D721Med (cell line): Measurements from ENCODE around the gene SH3RF2.

Source experiments
- DNase-seq: peaks from one replicate; pipeline ENCODE4 v3.0.0; 2011; ENCODE audit warnings: low spot score; ENCODE audit not compliant: insufficient read length
- FAIRE-seq: peaks from 2 replicates; lab custom pipeline; 2011; peaks lifted over from hg19 to GRCh38; lab: Jason Lieb, UNC
- TF ChIP-seq, protein P1 (sequence below): IDR thresholded peaks from 2 replicates; pipeline ENCODE4 v1.5.1; 2012; ENCODE audit warnings: mild to moderate bottlenecking, control low read depth; ENCODE audit not compliant: insufficient read depth; ENCODE audit errors: missing control alignments

The SH3RF2 gene

GRCh38 chr5:146026307-146027010, 90.1 kb downstream of the SH3RF2 start:
- TF ChIP-seq, protein P1, sequence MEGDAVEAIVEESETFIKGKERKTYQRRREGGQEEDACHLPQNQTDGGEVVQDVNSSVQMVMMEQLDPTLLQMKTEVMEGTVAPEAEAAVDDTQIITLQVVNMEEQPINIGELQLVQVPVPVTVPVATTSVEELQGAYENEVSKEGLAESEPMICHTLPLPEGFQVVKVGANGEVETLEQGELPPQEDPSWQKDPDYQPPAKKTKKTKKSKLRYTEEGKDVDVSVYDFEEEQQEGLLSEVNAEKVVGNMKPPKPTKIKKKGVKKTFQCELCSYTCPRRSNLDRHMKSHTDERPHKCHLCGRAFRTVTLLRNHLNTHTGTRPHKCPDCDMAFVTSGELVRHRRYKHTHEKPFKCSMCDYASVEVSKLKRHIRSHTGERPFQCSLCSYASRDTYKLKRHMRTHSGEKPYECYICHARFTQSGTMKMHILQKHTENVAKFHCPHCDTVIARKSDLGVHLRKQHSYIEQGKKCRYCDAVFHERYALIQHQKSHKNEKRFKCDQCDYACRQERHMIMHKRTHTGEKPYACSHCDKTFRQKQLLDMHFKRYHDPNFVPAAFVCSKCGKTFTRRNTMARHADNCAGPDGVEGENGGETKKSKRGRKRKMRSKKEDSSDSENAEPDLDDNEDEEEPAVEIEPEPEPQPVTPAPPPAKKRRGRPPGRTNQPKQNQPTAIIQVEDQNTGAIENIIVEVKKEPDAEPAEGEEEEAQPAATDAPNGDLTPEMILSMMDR, result no peak
- no peak for FAIRE-seq
- DNase-seq, result no peak

DNA sequence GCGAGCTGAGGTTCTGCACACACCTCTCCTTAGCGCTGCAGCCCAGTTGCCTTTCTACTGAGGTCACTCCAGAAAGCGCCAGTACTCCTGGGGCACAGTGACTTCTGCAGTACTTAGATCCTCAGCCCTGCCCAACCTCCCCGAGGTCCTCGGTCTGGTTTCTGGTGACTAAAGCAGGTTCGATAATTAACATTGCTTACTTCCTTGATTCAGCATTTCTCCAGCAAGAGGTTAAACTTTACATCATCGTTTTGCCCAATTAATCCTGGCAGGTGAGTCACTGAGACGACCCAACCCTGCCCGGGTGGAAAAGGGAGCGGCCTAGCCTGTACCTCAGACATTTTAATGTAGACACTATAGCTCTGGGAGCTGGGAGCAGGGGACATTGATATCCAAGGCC, 91.4 kb downstream of the SH3RF2 start:
- TF ChIP-seq, protein P1, result no peak
- no peak for DNase-seq
- no peak for FAIRE-seq

DNA sequence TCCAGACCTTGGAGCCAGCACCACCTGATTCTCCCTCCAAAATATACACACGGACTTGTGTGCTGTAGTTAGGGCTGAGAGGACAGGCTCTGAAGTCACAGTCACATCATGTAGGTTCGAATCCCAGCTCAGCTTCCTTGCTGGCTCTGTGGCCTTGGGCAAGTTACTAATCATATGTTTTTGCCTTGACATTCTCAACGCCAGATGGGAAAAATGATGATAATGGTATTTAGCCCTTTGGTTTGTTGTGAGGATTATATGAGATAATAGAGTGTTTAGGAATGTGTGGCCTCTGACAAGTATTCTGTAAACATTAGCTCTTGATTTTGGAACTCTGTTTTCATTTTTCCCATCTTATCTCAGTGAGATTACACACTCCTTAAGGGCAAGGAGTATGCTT, 96.5 kb downstream of the SH3RF2 start:
- TF ChIP-seq, protein P1, result no peak
- FAIRE-seq (no peak), DNase-seq (no peak)

DNA sequence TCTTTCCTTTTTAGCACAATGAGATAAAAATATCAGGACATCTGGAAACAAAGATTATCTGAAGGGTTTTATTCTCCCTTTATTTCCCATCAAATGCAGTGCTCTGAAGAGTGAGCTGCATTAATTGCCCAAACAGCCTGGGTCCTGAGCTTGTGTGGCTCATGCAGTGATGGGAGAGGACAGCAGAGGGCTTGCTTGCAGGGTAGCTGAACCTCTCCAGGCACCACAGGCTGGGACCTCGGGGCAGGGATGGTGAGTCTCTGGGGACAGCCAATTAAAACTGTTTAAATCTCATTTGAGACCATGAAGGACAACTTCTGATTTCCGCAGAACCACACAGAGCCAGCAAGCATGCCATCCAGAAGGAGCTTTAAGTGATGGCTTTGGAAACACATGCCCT, 97.7 kb downstream of the SH3RF2 start:
- no peak for DNase-seq
- TF ChIP-seq, protein P1, result no peak
- FAIRE-seq, result no peak

GRCh38 chr5:146034605-146035004, 98.2 kb downstream of the SH3RF2 start:
- FAIRE-seq, result no peak
- no peak for DNase-seq
- TF ChIP-seq, protein P1, result no peak

- DNase-seq (no peak), FAIRE-seq (no peak)
- TF ChIP-seq, protein P1, result no peak
These were observed 103.0 kb downstream of the SH3RF2 start for GRCh38 chr5:146039420-146039819.

- FAIRE-seq (no peak), DNase-seq (no peak)
- TF ChIP-seq, protein P1, result no peak
These were observed 104.1 kb downstream of the SH3RF2 start for GRCh38 chr5:146040527-146040926.
